Heart left ventricle (tissue), 16 donors: ENCODE results near the gene ZBTB39. TPM values are rescaled to one million over a fixed set of nuclear protein-coding genes. Genes with fewer than 3 reads are reported as not detected.

Source experiments
- ATAC-seq, 4 donors: fragments of 200-7000 bp; cut with Tn5 transposase; one replicate each; pipeline ENCODE4 v1.9.1; 2020 to 2022; ENCODE audit warnings: moderate library complexity in 4 of 4, mild to moderate bottlenecking in 3 of 4, moderate number of reproducible peaks in 1 of 4
- DNase-seq, 5 donors: peaks; one replicate each; pipeline ENCODE4 v3.0.0-alpha.2; 2020
- H3K27ac ChIP-seq, 12 donors: fragments of 200-600 bp; sonication (generic) in 4 of 12; one replicate each; pipeline versions ENCODE4 v1.5.0 to v1.8.0; 2016 to 2022; ENCODE audit warnings: mild to moderate bottlenecking in 2 of 12
- H3K27me3 ChIP-seq, 9 donors: fragments of 200-600 bp; sonication (generic) in 2 of 9; one replicate each; pipeline versions ENCODE4 v1.5.1 to v1.8.0; 2016 to 2022; ENCODE audit warnings: mild to moderate bottlenecking in 3 of 9
- H3K36me3 ChIP-seq, 9 donors: fragments of 200-600 bp; sonication (generic) in 2 of 9; one replicate each; pipeline versions ENCODE4 v1.5.0 to v1.8.0; 2018 to 2022; ENCODE audit warnings: mild to moderate bottlenecking in 2 of 9
- H3K4me1 ChIP-seq, 12 donors: fragments of 200-600 bp; sonication (generic) in 4 of 12; one replicate each; pipeline versions ENCODE4 v1.5.0 to v1.8.0; 2016 to 2022; ENCODE audit warnings: mild to moderate bottlenecking in 3 of 12
- H3K4me3 ChIP-seq, 12 donors: fragments of 200-600 bp; sonication (generic) in 4 of 12; one replicate each; pipeline versions ENCODE4 v1.5.0 to v1.8.0; 2017 to 2022; ENCODE audit warnings: mild to moderate bottlenecking in 9 of 12, moderate library complexity in 4 of 12
- H3K9me3 ChIP-seq, 12 donors: fragments of 200-600 bp; sonication (generic) in 4 of 12; one replicate each; pipeline versions ENCODE4 v1.5.0 to v1.8.0; 2016 to 2022; ENCODE audit warnings: mild to moderate bottlenecking in 1 of 12
- POLR2A ChIP-seq, 2 donors: fragments of 450-650 bp; IDR thresholded peaks; one replicate each; pipeline ENCODE4 v1.6.1; 2017; ENCODE audit warnings: antibody characterized with exemption in 2 of 2, mild to moderate bottlenecking in 2 of 2, moderate library complexity in 2 of 2
- WGBS, 4 donors: extraction: QIAGEN DNeasy Blood & Tissue Kit in 2 of 4; methylation state at CpG; one replicate each; pipeline versions ENCODE4 v1.1.5 to v1.1.7; 2013 to 2018; 5-methylcytosine and 5-hydroxymethylcytosine counted together
- intact Hi-C, 10 donors: fragments of 100-400 bp; cut with DNase I; formaldehyde crosslinking; loops; one replicate each; pipeline versions ENCODE4 v1.11.1 to v1.14.2; 2022
- polyA plus RNA-seq, 2 donors: library from polyadenylated mRNA; stranded (reverse); fragments of 200-250 nt; gene quantifications; one replicate each; pipeline ENCODE4 v1.2.3, GENCODE V29; 2013
- total RNA-seq, 9 donors: library from RNA; depleted of rRNA in 2 of 9; stranded (reverse); fragments of >200 nt in 2 of 9; fragmentation: NEBNext Ultra II Directional in 3 of 9; extraction: Animal tissue kit (Norgen Biotek cat#: 25700) in 3 of 9; gene quantifications; one replicate each; pipeline versions ENCODE4 v1.1.0 to v1.2.4, GENCODE V29; 2016 to 2023
- TF ChIP-seq, protein P1 (sequence below), 12 donors: fragments of 200-600 bp; sonication (generic) in 4 of 12; IDR thresholded peaks; one replicate each; pipeline versions ENCODE4 v1.5.0 to v1.8.0; 2018 to 2022; ENCODE audit warnings: antibody characterized with exemption in 12 of 12, mild to moderate bottlenecking in 5 of 12
- donor health status: ischemic (EF 13 %, LVEDD 7.1; RV severe dilation, severe dysfunction).
- donor health status: healthy with polysubstance abuse.
- donor health status: DM: no; HTN: yes; CAD: no.
- donor health status: DM: no; HTN: no; CAD: no.
- donor health status: ischemic (EF 25% LVEDD 6.9; RV normal size, moderate dysfunction).
- donor health status: ischemic (EF 25% LVEDD 5.7; RV mildly dilated, moderate dysfunction).
- donor health status: healthy.
- donor health status: DM: yes; HTN: yes; CAD: no.
- donor health status: ischemic (EF 35%, LVEDD 5.7; RV mildly dilated, moderate dysfunction).
- donor health status: nonischemic (EF 11% LVEDD 7.7; RV severe dilation, severe dysfunction).
- donor health status: DM: yes; HTN: yes; CAD: no.
- donor health status: PGD.
- donor health status: ischemic (EF 29% LVEDD 5.4; RV normal size, mild dysfunction).
- donor health status: nonischemic (EF 23%, LVEDD 6.1; RV moderate dilation, normal function).

ZBTB39 gene
- total and polyA plus RNA-seq, 11 donors: 1.5 to 4.5 (median 3.3) TPM

DNA sequence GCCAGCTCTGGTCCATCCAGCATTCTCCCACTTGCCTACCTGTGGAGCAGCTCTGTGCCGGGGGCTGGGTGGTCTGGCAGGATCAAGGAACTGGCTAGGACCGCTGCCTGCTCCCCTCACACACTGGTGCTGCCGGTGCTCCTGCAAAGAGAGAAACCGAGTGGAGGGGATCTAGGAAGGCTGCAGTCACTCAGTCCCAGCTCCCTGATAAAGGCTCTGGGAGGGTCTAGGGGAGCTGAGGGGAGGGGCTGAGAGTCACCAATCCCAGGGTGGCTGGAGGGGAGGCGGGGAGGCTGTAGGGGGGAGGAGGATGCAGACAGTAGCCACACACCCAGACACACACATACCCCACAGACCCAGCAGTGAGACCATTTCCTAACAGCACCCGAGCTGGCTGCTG, 10.0 kb upstream of the ZBTB39 start, which contains the start of gene TAC3:
TAC3 (minus strand) TSS at position 182 of the 400 bp plus-strand sequence. CDS start 732 bp downstream, outside the sequence.
- intact Hi-C loops: no loop called here
- no peak within 1 kb of the TSS for H3K4me3 ChIP-seq
- H3K9me3 ChIP-seq: no peaks in the 10 kb centered on the region
- DNase-seq (no peak), ATAC-seq (no peak)
- no peaks in the 10 kb centered on the region for H3K36me3 ChIP-seq
- H3K27me3 ChIP-seq: peaks cover 0 to 34% (median 10%) of the 10 kb centered on the region in 9 donors
- TF ChIP-seq POLR2A (IDR thresholded peaks at IDR 0.05): no peak
- TF ChIP-seq, protein P1, sequence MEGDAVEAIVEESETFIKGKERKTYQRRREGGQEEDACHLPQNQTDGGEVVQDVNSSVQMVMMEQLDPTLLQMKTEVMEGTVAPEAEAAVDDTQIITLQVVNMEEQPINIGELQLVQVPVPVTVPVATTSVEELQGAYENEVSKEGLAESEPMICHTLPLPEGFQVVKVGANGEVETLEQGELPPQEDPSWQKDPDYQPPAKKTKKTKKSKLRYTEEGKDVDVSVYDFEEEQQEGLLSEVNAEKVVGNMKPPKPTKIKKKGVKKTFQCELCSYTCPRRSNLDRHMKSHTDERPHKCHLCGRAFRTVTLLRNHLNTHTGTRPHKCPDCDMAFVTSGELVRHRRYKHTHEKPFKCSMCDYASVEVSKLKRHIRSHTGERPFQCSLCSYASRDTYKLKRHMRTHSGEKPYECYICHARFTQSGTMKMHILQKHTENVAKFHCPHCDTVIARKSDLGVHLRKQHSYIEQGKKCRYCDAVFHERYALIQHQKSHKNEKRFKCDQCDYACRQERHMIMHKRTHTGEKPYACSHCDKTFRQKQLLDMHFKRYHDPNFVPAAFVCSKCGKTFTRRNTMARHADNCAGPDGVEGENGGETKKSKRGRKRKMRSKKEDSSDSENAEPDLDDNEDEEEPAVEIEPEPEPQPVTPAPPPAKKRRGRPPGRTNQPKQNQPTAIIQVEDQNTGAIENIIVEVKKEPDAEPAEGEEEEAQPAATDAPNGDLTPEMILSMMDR (IDR thresholded peaks at IDR 0.05): no peak
- no peak within 1 kb of the TSS for H3K27ac ChIP-seq
- 25 to 34% (median 32%) methylated on average over 6 of the region's 6 CpGs for WGBS, 4 donors
- H3K4me1 ChIP-seq: peaks cover 0 to 5% (median 0%) of the 10 kb centered on the region in 12 donors

DNA sequence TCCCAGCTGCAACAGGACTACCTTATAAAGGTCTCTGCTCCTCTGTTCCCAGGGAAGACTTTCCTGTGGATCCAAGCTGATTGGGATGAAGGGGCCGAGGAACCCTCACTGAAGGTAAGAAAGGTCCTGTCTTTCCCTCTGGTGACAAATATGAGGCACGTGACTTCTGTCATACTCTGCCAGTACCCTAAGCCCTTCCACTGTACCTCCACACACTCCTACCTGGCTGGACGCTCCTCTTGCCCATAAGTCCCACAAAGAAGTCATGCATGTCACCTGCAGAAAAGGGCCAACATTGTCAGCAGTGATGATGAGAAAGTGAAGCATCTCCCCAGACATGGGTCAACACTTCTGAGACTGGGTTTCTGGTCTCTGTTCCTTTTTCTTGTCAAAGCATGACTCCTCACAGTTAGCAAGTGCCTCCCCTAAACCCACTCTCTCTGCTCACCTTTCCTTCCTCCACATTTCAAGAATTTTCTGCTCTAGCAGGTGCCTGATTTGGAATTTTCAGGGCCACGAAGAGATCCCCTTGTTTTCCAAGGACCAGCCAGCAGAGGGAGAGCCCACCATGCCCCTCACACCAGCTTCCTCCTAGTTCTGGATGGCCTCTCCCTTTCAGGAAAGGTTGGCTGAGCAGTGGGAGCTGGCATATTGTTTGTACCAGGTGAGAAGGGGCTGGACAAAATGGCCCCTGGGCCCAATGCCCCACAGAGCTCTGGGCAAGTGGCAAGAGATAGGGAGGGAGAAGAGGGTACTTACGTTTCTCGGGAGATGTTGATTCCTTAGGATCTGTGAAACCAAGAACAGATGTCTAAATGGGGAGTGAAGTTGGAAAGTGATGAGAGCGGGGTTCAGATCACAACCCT, 6.5 kb upstream of the ZBTB39 start:
- ATAC-seq (no peak), DNase-seq (no peak)
- Histone ChIP-seq H3K9me3 (no peaks in the 10 kb centered on the region), H3K4me3 (no peak overlapping the region), H3K4me1 (peaks cover 0 to 7% (median 0%) of the 10 kb centered on the region in 12 donors), H3K27me3 (peaks cover 0 to 34% (median 10%) of the 10 kb centered on the region in 9 donors), H3K36me3 (no peaks in the 10 kb centered on the region), H3K27ac (no peak overlapping the region)
- intact Hi-C loops: loop anchor here in 1 of 10 donors (5.0 kb wide), 1 partner anchor 44 kb away; no protein-coding TSS in a partner anchor
- no peak for TF ChIP-seq POLR2A (IDR thresholded peaks at IDR 0.05)
- TF ChIP-seq, protein P1 (IDR thresholded peaks at IDR 0.05): no peak
- 77 to 80% (median 78%) methylated on average over 7 of the region's 7 CpGs for WGBS, 4 donors

DNA sequence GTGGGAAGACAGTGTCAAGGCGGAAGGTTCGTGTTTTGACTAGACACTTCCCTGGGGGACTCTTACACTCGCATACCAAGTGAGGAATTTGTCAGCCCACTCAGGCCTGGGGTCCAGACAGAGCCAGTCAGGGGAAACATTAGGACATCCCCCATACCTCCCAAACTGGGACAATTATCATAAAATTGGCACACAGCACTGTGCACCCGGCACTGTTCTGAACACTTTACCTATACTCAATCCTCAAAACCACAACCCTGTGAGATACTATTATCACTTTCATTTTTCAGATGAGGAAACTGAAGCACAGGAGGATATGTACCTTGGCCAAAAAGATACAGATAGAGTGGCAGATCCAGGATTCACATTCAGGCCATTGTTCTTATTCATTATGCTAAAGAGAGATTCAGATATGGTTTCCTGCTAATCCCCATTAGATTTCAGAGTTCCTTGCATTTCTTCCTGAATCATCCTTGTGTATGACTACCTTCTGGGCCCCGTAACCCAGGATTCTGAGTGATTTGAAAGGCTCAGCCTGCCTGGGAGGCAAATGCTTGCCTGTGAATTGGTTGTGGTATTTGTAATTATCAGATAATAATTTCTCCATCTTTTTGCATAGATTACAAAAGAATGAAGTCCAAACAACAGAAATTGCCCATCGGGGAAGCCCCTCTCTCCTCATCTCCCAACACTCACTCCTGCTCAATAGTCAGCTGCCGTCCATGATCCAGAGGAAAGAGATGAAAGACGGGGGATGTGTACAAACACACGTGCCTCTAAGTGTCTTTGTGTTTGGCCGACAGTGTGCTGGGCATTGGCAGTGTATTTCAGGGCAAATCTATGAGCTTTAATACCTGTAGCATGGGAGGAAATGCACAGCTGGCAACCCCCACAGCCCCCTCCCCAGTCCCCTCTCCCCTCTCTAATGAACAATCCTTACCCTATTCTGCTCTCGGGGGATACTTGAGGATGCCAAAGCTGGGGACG, 5.4 kb upstream of the ZBTB39 start:
- H3K4me3 ChIP-seq: no peak overlapping the region
- WGBS, 4 donors: 58 to 60% (median 60%) methylated on average over 12 of the region's 12 CpGs
- intact Hi-C loops: loop anchor here in 1 of 10 donors (5.0 kb wide), 1 partner anchor 46 kb away; no protein-coding TSS in a partner anchor
- DNase-seq (no peak), ATAC-seq (no peak)
- H3K27ac ChIP-seq: no peak overlapping the region
- H3K27me3 ChIP-seq: peaks cover 0 to 29% (median 6%) of the 10 kb centered on the region in 9 donors
- no peaks in the 10 kb centered on the region for H3K9me3 ChIP-seq
- TF ChIP-seq POLR2A (IDR thresholded peaks at IDR 0.05): no peak
- TF ChIP-seq, protein P1 (IDR thresholded peaks at IDR 0.05): no peak
- peaks cover 0 to 11% (median 3%) of the 10 kb centered on the region in 12 donors for H3K4me1 ChIP-seq
- no peaks in the 10 kb centered on the region for H3K36me3 ChIP-seq
